DOHH2 (cell line): ENCODE data around the gene KLK15.
"Not testable (repeated sequence)": the region's sequence is repeated elsewhere in the genome, so short reads cannot be mapped to it uniquely, and the experiment has no call there.

Experiments used
- H3F3A ChIP-seq: fragments of 200-600 bp; sonication (generic), shearing (Covaris generic); 2 replicates; pipeline ENCODE4 v1.6.0; 2016; ENCODE audit warnings: antibody characterized with exemption, mild to moderate bottlenecking; ENCODE audit not compliant: control insufficient read depth, insufficient read depth
- H3K27ac ChIP-seq: fragments of 200-600 bp; sonication (generic); 2 replicates; pipeline ENCODE4 v1.5.1; 2014; ENCODE audit warnings: low read depth, mild to moderate bottlenecking, low read length, moderate library complexity
- H3K27me3 ChIP-seq: fragments of 200-600 bp; sonication (generic); 2 replicates; pipeline ENCODE4 v1.6.1; 2014; ENCODE audit warnings: mild to moderate bottlenecking, low read length, mixed read lengths; ENCODE audit not compliant: control insufficient read depth
- H3K36me3 ChIP-seq: fragments of 200-600 bp; sonication (generic); 2 replicates; pipeline ENCODE4 v1.6.1; 2014; ENCODE audit warnings: mild to moderate bottlenecking, low read length, moderate library complexity, mixed read lengths; ENCODE audit not compliant: control insufficient read depth
- H3K4me1 ChIP-seq: fragments of 200-600 bp; sonication (generic); 2 replicates; pipeline ENCODE4 v1.6.1; 2014; ENCODE audit warnings: mild to moderate bottlenecking, low read length, mixed read lengths; ENCODE audit not compliant: control insufficient read depth
- H3K4me2 ChIP-seq: fragments of 200-600 bp; sonication (generic); 2 replicates; pipeline ENCODE4 v1.6.0; 2014; ENCODE audit warnings: mild to moderate bottlenecking, low read length, moderate library complexity
- H3K4me3 ChIP-seq: fragments of 200-600 bp; sonication (generic); 2 replicates; pipeline ENCODE4 v1.5.1; 2014; ENCODE audit warnings: mild to moderate bottlenecking, low read length, mixed read lengths
- H3K79me2 ChIP-seq: fragments of 200-600 bp; sonication (generic); 2 replicates; pipeline ENCODE4 v1.6.1; 2014; ENCODE audit warnings: mild to moderate bottlenecking, low read length, mixed read lengths; ENCODE audit not compliant: control insufficient read depth
- H3K9me2 ChIP-seq: fragments of 200-600 bp; sonication (generic); replicated peaks from 2 replicates; pipeline ENCODE4 v1.6.1; 2014; ENCODE audit warnings: mild to moderate bottlenecking, low read length, mixed read lengths; ENCODE audit not compliant: control insufficient read depth
- H3K9me3 ChIP-seq: fragments of 200-600 bp; sonication (generic); 2 replicates; pipeline ENCODE4 v1.6.1; 2014; ENCODE audit warnings: antibody characterized with exemption, low read length, mixed read lengths; ENCODE audit not compliant: control insufficient read depth, insufficient read depth
- H4K20me1 ChIP-seq: fragments of 200-600 bp; sonication (generic); 2 replicates; pipeline ENCODE4 v1.6.0; 2014; ENCODE audit warnings: low read depth, mild to moderate bottlenecking, antibody characterized with exemption, low read length, moderate library complexity; ENCODE audit not compliant: control insufficient read depth, insufficient read depth
- EZH2phosphoT487 ChIP-seq: fragments of 200-600 bp; sonication (generic); IDR thresholded peaks from 2 replicates; pipeline ENCODE4 v1.6.1; 2017; ENCODE audit warnings: borderline replicate concordance, mild to moderate bottlenecking, antibody characterized with exemption, low read length, moderate library complexity, mixed read lengths
- TF ChIP-seq, protein P1 (sequence below): fragments of 200-600 bp; sonication (generic); IDR thresholded peaks from one replicate; pipeline ENCODE4 v1.5.1; 2014; ENCODE audit warnings: antibody characterized with exemption, mild to moderate bottlenecking, low read depth, low read length; ENCODE audit not compliant: poor library complexity, severe bottlenecking

Gene KLK15

DNA sequence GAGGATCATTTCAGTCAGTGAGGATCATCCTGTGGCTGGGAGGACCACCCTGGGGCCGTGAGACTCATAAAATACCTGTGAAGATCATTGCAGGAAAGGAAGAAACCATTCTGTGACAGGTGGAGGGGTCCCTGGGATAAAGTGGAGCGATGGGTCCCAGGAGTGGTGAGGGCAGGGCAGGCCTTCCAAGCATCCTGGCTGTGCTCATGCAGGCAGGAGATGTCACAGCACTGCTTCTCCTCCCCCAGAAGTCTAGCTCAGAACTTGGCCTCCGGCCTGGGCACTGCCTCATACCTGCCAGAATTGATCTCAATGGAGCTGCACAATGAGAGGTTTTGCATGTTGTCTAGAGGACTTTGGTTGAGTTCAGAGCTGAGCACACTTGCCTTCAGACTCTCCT lies 20.9 kb downstream of the KLK15 start:
- H3K4me1 ChIP-seq: peaks cover 7% of the 10 kb centered on the region
- no peak overlapping the region for H3K27ac ChIP-seq
- no peaks in the 10 kb centered on the region for H3K9me2 ChIP-seq
- no peaks in the 10 kb centered on the region for H4K20me1 ChIP-seq
- TF ChIP-seq, protein P1, sequence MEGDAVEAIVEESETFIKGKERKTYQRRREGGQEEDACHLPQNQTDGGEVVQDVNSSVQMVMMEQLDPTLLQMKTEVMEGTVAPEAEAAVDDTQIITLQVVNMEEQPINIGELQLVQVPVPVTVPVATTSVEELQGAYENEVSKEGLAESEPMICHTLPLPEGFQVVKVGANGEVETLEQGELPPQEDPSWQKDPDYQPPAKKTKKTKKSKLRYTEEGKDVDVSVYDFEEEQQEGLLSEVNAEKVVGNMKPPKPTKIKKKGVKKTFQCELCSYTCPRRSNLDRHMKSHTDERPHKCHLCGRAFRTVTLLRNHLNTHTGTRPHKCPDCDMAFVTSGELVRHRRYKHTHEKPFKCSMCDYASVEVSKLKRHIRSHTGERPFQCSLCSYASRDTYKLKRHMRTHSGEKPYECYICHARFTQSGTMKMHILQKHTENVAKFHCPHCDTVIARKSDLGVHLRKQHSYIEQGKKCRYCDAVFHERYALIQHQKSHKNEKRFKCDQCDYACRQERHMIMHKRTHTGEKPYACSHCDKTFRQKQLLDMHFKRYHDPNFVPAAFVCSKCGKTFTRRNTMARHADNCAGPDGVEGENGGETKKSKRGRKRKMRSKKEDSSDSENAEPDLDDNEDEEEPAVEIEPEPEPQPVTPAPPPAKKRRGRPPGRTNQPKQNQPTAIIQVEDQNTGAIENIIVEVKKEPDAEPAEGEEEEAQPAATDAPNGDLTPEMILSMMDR: no peak
- no peak for TF ChIP-seq EZH2phosphoT487
- H3K4me3 ChIP-seq: no peak overlapping the region
- H3K4me2 ChIP-seq: no peak overlapping the region
- H3K27me3 ChIP-seq: 0 out of 2 replicates have a peak, but pooled peaks cover 3% of the 10 kb centered on the region
- H3K36me3 ChIP-seq: no peaks in the 10 kb centered on the region
- no peaks in the 10 kb centered on the region; the same call in 1 of the 2 replicates for H3F3A ChIP-seq
- no peaks in the 10 kb centered on the region for H3K79me2 ChIP-seq
- no peaks in the 10 kb centered on the region for H3K9me3 ChIP-seq

DNA sequence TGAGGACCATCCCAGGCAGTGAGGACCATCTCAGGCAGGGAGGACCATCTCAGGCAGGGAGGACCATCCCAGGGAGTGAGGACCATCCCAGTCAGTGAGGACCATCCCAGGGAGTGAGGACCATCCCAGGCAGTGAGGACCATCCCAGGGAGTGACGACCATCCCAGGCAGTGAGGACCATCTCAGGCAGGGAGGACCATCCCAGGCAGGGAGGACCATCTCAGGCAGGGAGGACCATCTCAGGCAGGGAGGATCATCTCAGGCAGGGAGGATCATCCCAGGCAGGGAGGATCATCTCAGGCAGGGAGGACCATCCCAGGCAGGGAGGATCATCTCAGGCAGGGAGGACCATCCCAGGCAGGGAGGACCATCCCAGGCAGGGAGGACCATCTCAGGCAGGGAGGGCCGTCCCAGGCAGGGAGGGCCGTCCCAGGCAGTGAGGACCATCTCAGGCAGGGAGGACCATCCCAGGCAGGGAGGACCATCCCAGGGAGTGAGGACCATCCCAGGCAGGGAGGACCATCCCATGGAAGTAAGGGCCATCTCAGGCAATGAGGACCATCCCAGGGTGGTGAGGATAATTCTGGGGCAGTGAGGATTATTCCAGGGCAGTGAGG lies 21.6 kb downstream of the KLK15 start:
- not testable (repeated sequence) for H3K79me2 ChIP-seq, H3K4me3 ChIP-seq, H3K9me2 ChIP-seq, H3K9me3 ChIP-seq, H3K4me1 ChIP-seq, H4K20me1 ChIP-seq, H3K36me3 ChIP-seq, H3K27me3 ChIP-seq, H3K27ac ChIP-seq, H3K4me2 ChIP-seq, H3F3A ChIP-seq

DNA sequence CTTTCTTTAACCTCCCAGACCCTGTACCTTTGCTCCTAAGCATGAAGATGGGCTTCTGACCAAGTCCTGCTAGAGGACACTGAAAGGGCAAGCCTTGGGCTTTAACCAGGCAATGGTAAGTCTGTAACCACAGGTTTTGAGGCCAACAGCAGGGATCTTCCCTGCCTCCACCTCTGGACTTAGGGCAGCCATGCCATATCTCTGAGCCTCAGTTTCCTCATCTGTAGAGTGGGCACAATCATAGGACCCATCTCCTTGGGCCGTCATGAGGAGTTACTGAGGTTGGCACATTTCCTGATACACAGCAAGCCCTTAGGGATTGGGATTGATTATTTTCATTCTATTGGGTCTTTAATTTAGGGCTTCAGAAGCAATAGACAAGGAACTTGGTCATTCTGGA lies 24.5 kb downstream of the KLK15 start:
- Histone ChIP-seq H4K20me1 (peaks cover under 1% of the 10 kb centered on the region; the same call in 1 of the 2 replicates), H3K4me1 (peaks cover 9% of the 10 kb centered on the region), H3K79me2 (peaks cover 13% of the 10 kb centered on the region), H3K36me3 (peaks cover 5% of the 10 kb centered on the region), H3K4me3 (no peak overlapping the region), H3F3A (peaks cover under 1% of the 10 kb centered on the region; the same call in 1 of the 2 replicates), H3K27ac (no peak overlapping the region), H3K9me3 (no peaks in the 10 kb centered on the region), H3K4me2 (no peak overlapping the region), H3K9me2 (no peaks in the 10 kb centered on the region), H3K27me3 (no peaks in the 10 kb centered on the region)
- no peak for TF ChIP-seq EZH2phosphoT487
- TF ChIP-seq, protein P1: no peak

DNA sequence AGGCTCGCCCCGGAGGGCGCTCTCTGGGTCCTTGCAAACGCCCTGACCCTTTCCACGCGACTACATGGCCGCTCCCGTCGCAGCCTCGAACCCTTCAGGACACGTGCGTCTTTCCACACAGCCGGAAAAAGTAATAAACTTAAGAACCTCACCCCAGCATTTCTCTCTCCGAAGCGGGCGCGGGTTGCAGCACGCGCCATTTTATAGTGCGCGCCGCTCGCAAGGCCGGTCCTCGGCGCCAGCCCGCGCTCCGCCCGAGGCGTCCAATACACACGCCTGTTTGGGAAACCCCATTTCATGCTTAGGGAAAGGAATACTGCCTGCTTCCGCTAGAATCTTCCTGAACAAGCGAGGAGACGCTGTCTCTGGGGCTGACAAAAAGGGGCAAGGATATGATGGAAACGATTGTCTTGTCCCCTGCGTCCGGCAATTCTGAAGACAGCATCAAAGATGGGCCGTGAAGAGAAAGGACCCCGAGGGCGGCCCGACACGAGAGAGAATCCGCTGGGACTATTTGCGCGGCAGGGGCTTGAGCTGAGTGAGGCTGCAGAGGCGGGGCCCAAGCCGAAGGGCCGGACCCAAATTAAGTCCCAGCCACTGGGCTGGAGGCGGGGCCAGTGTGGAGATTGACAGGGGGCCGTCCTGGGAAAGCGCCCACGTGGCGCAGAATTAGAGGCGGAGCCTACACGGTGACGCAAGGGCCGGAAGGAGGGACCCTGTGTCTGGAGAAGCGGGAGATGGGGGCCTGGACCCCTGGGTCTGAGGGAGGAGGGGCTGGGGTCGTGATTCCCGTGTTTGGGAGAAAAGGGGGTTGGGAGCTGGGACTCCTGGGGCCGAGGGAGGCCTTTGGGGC lies 28.7 kb downstream of the KLK15 start:
- H3K36me3 ChIP-seq: peaks cover 42% of the 10 kb centered on the region
- H3K9me2 ChIP-seq: no peaks in the 10 kb centered on the region
- H3K79me2 ChIP-seq: peaks cover 50% of the 10 kb centered on the region
- H3K4me2 ChIP-seq: peak overlapping the region; percentile 71
- H3K27ac ChIP-seq: peak overlapping the region; percentile 86
- H3K4me1 ChIP-seq: peaks cover 23% of the 10 kb centered on the region
- H3K4me3 ChIP-seq: peak overlapping the region; percentile 89
- no peaks in the 10 kb centered on the region for H3K27me3 ChIP-seq
- H4K20me1 ChIP-seq: peaks cover 25% of the 10 kb centered on the region
- TF ChIP-seq, protein P1: no peak
- TF ChIP-seq EZH2phosphoT487: no peak
- no peaks in the 10 kb centered on the region for H3K9me3 ChIP-seq
- peaks cover 24% of the 10 kb centered on the region for H3F3A ChIP-seq
